HG02938 (cell line): Measurements from ENCODE around the gene MRPL19.
"Not testable (repeated sequence)": the region's sequence is repeated elsewhere in the genome, so short reads cannot be mapped to it uniquely, and the experiment has no call there.

Experiments used
- ATAC-seq: cut with Tn5 transposase; IDR thresholded peaks from one replicate; pipeline ENCODE4 v1.9.1; 2021; ENCODE audit warnings: mild to moderate bottlenecking, moderate library complexity; ENCODE audit not compliant: unreplicated experiment

Gene MRPL19

DNA sequence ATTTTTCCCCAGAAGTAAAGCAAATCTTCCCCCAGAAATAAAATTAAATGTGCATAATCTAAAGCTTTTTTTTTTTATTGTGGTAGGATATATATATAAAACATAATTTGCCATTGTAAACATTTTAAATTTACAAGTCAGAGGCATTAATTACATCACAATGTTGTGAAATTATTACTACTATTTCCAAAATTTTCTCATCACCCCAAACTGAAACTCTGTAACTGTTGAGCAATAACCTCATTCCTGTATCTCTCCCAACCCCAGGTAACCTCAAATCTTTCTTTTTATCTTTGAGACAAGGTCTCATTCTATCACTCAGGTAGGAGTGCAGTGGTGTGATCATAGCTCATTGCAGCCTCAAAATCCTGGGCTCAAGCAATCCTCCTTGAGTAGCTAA lies 11.2 kb downstream of the MRPL19 start:
- ATAC-seq, result no peak

DNA sequence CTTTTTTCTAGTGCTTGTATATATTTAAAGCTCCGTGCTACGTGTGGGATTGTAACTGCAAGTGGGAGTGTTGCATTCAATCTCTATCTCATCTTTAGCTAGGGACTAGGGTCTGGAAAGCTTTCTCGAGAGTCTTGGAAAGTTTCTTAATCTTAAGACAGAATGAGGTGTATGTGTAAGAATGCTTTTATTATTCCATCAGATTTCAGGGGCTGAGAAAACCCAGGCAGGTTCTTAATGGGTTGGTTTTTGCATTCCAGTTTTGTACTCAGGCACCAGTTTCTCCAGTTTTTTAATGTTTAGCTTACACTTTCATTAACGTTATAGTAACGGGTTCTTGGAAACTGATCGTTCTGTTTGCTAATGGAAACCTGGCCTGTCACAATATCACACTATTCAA lies 20.3 kb downstream of the MRPL19 start:
- no peak for ATAC-seq

DNA sequence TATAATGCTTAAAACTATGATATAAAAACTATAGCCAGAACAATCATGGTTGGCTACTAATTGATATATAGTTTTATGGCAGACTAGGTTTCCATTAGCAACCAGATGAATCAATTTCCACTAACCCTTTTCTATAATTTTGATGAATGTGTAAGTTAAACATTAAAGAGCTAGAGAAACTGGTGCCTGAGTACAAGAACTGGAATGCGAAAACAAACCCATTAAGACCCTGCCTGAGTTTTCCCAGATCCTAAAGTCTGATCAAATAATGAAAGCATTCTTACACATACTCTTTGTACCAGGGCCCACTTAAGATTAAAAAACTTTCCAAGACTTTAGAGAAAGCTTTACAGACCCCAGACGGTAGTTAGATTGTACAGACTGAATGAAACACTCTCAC lies 21.3 kb downstream of the MRPL19 start:
- ATAC-seq, result no peak

DNA sequence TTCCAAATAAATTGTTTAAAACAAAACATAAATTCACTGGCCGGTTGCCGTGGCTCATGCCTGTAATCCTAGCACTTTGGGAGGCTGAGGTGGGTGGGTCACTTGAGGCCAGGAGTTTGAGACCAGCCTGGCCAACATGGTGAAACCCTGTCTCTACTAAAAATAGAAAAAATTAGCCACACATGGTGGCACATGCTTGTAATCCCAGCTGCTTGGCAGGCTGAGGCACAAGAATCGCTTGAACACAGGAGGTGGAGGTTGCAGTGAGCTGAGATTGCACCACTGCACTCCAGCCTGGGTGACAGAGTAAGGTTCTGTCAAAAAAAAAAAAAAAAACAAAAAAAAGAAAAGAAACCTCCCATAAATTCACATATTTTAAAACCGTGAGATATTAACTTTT lies 28.8 kb downstream of the MRPL19 start:
- ATAC-seq, result not testable (repeated sequence)

DNA sequence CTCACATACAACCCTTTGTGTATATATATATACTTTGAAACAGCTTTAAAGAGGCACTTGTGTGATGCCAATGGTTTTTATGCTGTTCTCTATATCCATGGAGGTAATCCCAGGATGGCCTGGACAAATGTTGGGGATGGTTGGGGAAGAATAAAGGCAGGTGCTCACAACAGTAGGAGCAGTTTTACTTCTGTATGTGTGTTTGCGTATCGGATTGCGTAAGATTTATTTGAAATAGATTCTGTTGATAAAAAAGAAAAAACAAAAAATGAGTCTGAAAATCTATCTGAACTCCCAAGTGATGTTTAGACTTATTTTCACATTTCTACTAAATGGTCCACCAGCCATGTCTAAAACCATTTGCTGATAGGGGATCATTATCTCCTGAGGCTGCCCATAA lies 29.3 kb downstream of the MRPL19 start:
- ATAC-seq, result no peak

DNA sequence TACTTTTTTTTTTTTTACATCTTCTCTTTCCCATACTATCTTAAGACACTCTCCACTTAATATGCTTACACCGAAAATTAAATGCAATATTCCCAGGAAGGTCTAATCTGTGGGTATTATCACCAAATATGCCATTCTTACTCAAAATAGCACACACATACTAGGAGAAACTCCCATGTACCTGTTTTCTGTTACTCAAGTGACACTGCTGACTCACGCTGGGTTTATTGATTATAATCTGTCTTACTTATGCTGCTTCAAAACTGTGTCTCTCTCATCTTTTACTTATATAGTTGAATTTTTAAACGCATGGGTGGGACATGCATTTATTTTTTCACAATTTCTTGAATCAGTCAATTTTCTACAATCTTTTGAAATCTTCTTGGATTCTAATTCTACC lies 29.9 kb downstream of the MRPL19 start:
- no peak for ATAC-seq

DNA sequence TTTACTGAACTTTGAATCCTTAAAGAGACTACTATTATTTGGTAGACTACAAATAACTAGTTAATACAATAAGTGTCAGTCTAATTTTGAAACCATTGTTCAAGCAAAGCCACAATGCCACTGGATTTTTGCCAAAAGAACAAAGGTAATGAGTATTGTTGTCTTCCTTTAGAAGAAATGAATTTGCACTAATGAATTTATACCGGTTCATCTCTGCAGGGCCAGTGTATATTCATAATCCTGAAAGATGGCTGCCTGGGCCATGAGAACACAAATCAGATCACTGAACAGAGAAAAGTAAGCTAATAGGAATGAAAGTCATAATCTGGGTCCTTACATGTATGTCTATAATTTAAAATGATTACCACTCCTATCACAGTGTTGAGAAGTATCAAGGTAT lies 33.0 kb downstream of the MRPL19 start:
- no peak for ATAC-seq

DNA sequence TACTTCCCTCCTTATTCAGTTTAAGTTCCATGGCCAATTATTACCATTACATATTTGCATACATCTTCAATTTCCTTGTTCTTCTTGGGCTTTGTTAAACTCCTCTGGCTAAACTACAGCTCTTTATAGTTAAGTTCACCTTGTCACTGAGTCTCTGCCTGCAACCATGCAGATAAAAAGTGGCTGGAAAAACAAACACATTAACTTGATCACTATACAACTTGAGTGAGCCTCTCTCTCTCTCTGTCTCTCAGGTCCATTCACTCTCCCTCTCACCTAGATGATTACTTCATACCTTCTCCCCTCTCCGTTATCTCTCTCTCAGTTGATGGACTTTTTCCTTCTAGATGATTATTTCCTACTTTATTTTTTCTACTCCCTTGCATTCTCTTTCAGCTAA lies 33.8 kb downstream of the MRPL19 start:
- no peak for ATAC-seq

DNA sequence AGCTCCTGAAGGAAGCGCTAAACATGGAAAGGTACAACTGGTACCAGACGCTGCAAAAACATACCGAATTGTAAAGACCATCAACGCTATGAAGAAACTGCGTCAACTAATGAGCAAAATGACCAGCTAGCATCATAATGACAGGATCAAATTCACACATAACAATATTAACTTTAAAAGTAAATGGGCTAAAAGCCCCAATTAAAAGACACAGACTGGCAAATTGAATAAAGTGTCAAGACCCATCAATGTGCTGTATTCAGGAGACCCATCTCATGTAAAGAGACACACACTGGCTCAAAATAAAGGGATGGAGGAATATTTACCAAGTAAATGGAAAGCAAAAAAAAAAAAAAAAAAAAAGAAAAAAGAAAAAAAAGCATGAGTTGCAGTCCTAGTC lies 36.8 kb downstream of the MRPL19 start:
- not testable (repeated sequence) for ATAC-seq

DNA sequence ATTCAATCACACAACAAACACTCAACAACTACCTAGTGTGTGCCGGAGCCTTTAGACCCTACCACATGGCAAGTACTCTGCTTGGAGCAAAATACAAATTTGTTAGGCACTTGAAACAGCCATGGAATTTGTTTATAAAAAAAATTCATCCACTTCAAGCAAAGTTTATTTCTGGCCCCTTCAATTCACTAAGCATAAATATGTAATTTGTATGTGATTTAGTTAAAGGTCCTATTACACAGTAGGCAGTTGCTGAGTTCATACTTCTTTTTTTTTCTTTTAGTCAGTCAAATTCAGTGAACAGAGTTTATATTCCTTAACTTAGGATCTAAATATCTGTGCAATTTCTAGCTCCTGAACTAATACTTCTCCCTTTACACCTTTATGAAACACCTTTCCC lies 41.6 kb downstream of the MRPL19 start:
- no peak for ATAC-seq

DNA sequence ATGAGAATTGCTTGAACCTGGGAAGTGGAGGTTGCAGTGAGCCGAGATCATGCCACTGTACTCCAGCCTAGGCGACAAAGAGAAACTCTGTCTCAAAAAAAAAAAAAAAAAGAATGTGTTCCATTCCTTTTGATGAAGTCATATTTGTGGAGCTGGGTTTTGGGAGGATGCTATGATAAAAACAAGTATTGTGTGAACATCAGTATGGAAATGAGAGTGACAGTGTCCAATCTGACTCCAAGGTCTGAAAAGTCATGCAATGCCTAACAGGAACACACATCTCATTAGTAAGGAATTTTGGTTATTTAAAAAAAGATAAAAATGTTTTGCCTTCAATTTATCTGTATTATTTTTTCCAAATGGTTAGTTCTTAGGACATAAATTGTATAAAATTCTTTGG lies 52.3 kb downstream of the MRPL19 start:
- no peak for ATAC-seq

DNA sequence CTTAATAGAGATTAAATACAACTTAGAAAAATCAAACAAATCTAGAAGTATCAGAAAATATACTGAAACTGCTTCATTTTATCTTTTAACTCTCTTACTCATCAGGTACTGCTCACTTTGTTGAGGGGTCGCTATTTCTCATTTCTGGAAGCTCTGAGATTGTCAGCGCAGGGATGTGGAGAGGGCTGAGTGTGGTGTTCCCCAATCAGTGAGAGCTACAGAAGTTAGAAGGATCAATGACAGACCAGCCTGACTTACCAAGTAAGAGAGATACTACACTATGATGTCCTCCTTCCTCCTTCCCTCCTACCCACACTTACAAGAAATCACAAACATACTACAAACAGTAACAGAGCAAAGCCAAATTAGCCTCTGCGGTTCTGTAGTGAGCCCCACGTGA lies 56.0 kb downstream of the MRPL19 start:
- no peak for ATAC-seq

DNA sequence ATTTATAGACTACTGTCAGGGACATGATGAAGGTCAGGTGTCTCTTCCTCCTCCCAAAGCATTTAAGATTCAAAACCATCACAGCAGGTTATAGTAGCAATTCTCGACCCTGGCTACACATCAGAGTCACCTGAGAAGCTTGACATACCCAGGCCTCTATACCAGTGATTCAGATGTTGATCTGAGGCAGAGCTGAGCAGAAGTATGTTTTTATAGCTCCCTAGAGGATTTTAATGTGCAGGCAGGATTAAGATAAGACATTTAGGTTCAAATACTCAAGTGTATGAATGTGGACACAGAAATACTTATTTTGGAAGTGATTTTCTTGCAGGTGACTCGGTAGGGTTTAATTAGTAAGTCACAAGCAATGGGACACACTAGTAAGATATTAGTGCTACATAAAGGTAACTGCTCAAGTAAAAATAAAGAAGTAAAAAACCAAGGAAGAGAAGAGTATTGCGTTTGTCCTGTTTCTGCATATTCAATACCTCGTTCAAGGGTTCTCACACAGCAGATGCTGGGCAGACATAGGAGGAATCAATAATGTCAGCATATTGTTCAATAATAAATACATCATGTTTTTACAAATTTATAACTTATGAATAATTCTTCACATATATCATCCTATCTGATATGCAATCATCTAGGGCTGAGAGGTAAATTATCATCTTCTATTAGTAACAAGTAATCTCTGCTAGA lies 57.2 kb downstream of the MRPL19 start:
- ATAC-seq, result no peak

DNA sequence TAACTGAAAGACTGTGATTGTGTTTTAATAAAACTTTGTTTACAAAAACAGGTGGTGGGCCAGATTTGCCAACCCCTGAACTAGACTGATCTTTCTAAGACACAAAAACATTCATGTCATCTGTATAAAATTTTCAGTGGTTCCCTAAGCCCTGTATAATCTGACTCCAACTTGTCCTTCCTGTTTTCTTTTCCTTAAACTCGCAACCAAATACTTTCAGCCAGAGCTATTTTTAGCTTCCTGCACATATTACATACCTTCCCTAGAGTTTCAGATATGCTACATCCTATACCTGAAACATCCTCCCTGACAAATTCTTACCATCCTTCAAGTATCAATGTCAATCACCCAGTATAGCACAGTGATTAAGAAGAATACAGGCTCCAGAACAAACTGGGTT lies 59.3 kb downstream of the MRPL19 start:
- ATAC-seq, result no peak

DNA sequence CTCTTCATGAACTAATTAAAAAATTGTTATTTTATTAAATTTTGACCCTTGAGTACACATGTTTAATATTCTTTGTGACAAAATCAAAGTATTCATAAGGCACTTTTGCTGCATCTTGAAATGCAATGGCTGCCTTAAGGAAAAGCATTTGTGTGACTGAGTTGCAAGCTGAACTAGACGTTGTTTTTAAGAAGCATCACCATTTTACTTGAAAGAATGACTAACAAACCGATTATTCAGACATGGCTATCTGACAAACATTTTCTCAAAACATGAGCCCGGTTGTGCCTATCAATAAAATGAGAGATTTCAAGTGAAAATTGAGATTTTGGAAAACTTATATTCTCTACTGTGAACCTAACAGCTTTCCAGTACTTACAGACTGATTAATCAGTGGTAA lies 61.3 kb downstream of the MRPL19 start:
- ATAC-seq, result no peak

DNA sequence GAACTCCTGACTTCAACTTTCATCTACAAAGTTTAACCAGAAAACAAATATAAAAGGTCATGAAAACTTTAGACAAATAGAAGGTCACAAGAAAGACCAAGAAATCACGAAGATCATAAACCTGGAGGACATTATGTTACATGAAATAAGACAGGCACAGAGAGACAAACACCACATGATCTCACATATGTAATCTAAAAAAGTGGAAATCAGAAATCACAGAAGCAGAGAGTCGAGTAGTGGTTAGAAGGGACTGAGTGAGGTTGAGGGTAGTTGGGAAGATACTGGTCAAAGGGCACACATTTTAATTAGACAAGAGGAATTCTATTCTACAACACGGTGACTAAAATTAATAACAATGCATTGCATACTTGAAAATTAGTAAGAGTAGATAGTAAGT lies 62.7 kb downstream of the MRPL19 start:
- ATAC-seq, result no peak

DNA sequence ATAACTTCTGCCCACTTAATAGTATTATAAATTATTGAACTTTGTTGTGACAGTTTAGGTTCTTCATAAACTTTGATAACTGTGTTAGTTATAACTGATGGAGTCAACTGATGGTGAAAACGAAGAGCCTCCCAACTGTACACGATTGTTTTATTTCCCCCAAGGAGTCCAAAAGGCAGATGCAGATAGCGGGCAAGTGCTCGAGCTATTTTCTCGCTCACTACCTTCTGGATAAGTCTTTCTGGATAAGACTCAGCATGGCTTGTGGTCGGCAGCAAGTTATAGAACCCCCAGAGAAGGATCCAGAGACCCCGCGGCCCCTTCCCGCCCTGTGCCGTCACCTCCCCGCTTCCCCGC lies 63.6 kb downstream of the MRPL19 start:
- peak; percentile 28 for ATAC-seq

DNA sequence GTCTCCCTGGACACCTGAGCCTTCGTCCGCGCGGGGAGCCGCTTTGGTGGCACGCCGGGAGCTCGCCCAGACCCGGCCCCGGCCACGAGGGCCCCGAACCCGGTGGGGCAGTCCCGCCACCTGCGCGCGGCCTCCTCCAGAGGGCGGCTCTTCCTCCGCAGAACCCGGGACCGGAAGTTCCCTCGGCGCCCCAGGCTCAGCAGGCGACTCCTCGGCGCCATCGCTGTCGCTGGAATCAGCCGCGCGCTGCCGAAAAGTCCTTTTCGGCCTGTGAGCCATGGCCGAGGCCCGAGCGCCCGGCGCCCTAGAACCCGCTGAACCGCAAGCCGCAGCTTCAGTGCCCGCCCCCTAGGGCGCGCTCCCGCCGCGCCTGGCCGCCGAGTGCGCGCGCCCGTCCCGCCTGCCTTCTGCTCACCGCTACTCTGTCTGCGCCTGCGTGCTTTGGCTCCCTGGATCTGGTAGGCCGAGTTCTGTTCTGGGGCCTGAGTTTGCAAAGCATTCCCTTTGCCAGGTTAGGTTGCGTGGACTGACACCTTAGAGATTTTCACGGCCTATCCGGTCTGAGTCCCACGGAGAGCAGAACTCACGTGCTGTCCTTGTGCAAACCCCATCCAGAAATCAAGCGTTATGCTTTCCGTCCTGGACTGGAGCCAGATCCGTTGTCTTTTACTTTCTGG lies 64.1 kb downstream of the MRPL19 start, which contains the start of gene GCFC2:
TSS of gene GCFC2 (minus strand) at position 339 of the 677 bp plus-strand sequence. CDS start at position 279, 60 bp downstream.
- ATAC-seq, result peak; percentile 89

DNA sequence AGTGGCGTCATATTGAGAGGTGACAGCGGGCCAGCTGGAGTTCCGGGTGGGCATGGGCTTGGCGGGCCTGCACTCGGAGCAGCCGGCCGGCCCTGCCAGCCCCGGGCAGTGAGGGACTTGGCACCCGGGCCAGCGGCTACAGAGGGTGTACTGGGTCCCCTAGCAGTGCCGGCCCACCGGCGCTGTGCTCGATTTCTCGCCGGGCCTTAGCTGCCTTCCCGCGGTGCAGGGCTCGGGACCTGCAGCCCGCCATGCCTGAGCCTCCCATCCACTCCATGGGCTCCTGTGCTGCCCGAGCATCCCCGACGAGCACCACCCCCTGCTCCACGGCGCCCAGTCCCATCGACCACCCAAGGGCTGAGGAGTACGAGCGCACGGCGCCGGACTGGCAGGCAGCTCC lies 65.0 kb downstream of the MRPL19 start:
- ATAC-seq, result not testable (repeated sequence)

DNA sequence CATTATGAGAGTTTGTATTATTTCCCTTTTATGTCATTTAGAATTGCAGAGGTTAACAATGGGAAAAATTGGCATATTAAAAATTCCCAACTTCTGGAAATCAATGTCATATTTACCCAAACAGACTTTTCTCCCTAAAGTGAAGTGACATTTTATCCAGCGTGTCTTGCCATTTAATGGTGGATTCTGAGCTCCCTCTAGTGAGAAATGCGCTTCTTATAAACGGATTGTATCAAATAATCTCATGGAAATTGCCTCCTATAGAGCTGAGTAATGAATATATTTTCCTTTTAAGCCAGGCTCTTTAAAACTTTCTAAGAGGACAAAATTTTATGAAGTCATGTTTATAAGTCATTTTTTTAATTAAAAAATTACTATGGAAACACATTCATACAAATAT lies 69.8 kb downstream of the MRPL19 start:
- ATAC-seq, result no peak

DNA sequence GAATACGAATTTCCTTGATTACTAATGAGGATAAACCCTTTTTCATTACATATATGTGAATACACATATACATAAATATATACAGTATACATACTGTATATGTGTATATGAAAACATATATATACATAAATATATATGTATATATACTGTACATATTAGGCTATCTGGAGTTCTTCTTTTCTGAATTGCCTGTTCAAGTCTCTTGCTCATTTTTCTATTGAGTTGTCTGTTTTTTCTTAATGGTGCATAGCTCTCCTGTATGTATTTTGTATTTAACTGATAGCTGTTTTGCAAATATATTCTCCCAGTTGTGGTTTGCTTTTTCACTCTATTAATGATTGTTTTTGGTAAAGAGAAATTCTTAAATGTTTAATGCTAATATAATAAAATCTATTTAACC lies 73.0 kb downstream of the MRPL19 start:
- ATAC-seq, result no peak

DNA sequence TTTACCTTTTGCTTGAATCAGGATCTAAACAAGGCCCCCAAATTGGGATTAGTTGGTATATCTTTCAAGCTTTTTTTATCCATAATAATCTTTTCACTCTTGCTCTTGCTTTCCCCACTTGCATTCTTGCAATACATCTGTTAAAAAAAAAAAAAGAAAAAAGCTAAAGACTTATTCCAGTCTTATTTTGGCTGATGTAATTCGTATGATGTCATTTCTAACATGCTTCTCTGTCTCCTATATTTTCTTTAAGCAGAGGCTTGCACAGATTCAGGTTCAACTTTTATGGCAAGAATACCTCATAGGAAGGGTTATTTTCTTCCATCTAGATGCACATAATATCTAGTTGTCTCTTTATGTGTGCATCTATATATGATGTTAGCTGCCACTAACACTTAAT lies 73.9 kb downstream of the MRPL19 start:
- ATAC-seq, result no peak

DNA sequence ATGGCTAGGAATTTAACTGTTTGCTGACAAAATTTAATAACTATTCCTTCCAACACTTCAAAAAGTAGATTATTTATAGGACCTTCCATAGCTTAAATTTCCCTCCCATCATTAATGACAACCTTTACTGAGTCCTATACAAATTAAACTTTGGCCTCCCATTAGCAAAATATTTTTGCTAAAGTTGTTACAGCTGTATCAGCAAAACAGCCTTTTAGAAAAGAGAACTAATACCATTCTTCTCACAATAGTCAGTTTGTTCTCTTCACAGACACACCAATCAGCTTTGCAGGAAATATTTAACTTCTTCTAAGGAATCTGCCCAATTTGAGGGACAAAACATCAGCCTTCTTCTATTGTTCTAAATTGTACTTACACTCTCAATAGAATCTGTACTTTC lies 76.1 kb downstream of the MRPL19 start:
- ATAC-seq, result no peak
